Transverse colon (tissue), 4 donors: ENCODE data around the gene MEGF8. TPM values are rescaled to one million over a fixed set of nuclear protein-coding genes. Genes with fewer than 3 reads are reported as not detected.
A peak's percentile ranks its signal among the peaks of the same experiment; 100 is the strongest.

ENCODE experiments used
- DNase-seq: peaks from one replicate; pipeline ENCODE4 v3.0.0-alpha.2; 2019
- H3K27ac ChIP-seq, 4 donors: fragments of 200-600 bp; sonication (generic); 2 replicates each; pipeline ENCODE4 v1.5.1; 2016 to 2018; ENCODE audit warnings: inconsistent platforms in 4 of 4
- H3K27me3 ChIP-seq: fragments of 200-600 bp; sonication (generic); 2 replicates; pipeline ENCODE4 v1.5.1; 2017; ENCODE audit warnings: inconsistent platforms
- H3K36me3 ChIP-seq, 4 donors: fragments of 200-600 bp; sonication (generic); 2 replicates each; pipeline ENCODE4 v1.5.1; 2017 to 2019; ENCODE audit warnings: inconsistent platforms in 4 of 4
- H3K4me1 ChIP-seq, 4 donors: fragments of 200-600 bp; sonication (generic); 2 replicates each; pipeline ENCODE4 v1.5.1; 2017 to 2020; ENCODE audit warnings: inconsistent platforms in 4 of 4
- H3K4me3 ChIP-seq, 4 donors: fragments of 200-600 bp; sonication (generic); 1 replicate in 1 of 4; 2 replicates in 3 of 4; pipeline versions ENCODE4 v1.5.1 to v1.6.1; 2017 to 2019; ENCODE audit warnings: inconsistent platforms in 4 of 4
- H3K9me3 ChIP-seq, 2 donors: fragments of 200-600 bp; sonication (generic); 2 replicates each; pipeline ENCODE4 v1.5.1; 2017 to 2019; ENCODE audit warnings: inconsistent platforms in 2 of 2
- EP300 ChIP-seq: sonication (generic); formaldehyde crosslinking; IDR thresholded peaks from one replicate; pipeline ENCODE4 v1.6.1; 2017; ENCODE audit warnings: antibody characterized with exemption, low read depth
- POLR2A ChIP-seq: fragments of 450-650 bp; IDR thresholded peaks from one replicate; pipeline ENCODE4 v1.6.1; 2016; ENCODE audit warnings: antibody characterized with exemption, mild to moderate bottlenecking, moderate library complexity
- POLR2AphosphoS5 ChIP-seq, 3 donors: sonication (generic); formaldehyde crosslinking; IDR thresholded peaks; one replicate each; pipeline ENCODE4 v1.6.1; 2016; ENCODE audit warnings: antibody characterized with exemption in 3 of 3
- WGBS, 2 donors: methylation state at CpG; one replicate each; pipeline ENCODE4 v1.1.5; 2018; ENCODE audit warnings: low coverage in 1 of 2; 5-methylcytosine and 5-hydroxymethylcytosine counted together
- in situ Hi-C, 4 donors: fragments of 200-750 bp; cut with MboI; loops; one replicate each; pipeline versions ENCODE4 v1.15.0 to v1.15.1; 2017; ENCODE audit warnings: low sequenced_read_pairs in 3 of 4, low pct_ligation_motif_present in 1 of 4, low pct_unique_long_range_greater_than_20kb in 1 of 4
- intact Hi-C: fragments of 100-400 bp; cut with DNase I; formaldehyde crosslinking; loops from one replicate; pipeline ENCODE4 v1.15.1; 2023; ENCODE audit warnings: low total_unique reads
- total RNA-seq, 4 donors: library from RNA; depleted of rRNA; stranded (reverse); fragments of >200 nt; gene quantifications; one replicate each; pipeline ENCODE4 v1.1.0, GENCODE V29; 2016
- TF ChIP-seq, protein P1 (sequence below), 5 experiments: fragments of 200-600 bp in 3 of 5; fragments of 450-650 bp in 2 of 5; sonication (generic) in 3 of 5; IDR thresholded peaks; 1 replicate in 2 of 5; 2 replicates in 3 of 5; pipeline ENCODE4 v1.5.1; 2016 to 2017; ENCODE audit warnings: antibody characterized with exemption in 5 of 5, inconsistent platforms in 3 of 5, mild to moderate bottlenecking in 2 of 5, moderate library complexity in 1 of 5

MEGF8 gene
- total RNA-seq, 4 donors from 2014 or later, result 15.3 to 40.4 (median 22.8) TPM

DNA sequence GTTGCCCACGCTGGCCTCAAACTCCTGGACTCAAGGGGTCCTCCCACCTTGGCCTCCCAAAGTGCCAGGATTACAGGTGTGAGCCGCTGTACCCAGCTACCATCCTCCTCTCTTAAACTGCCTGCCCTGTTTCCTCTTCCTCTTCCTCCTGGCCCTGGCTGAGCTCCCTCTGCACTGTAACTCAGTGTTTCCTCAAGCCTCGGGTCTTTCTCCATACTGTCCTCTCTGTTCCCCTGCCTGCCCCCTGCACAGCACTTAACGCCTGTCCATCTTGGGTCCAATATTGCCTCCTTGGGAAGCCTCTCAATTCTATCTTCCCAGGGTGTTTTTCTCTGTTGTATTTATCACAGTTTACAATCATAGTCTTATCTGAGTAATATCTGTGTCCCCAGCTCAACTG lies 95.7 kb downstream of the MEGF8 start:
- no peaks in the 10 kb centered on the region for H3K36me3 ChIP-seq
- H3K9me3 ChIP-seq, result no peaks in the 10 kb centered on the region
- 79 to 80% methylated on average over 2 to 4 of the region's 4 CpGs for WGBS, 2 donors
- no peak overlapping the region for H3K27ac ChIP-seq
- intact Hi-C loops (no loop called here), in situ Hi-C loops (no loop called here)
- no peak for DNase-seq
- no peaks in the 10 kb centered on the region for H3K27me3 ChIP-seq
- H3K4me1 ChIP-seq, result peaks cover 5 to 24% (median 18%) of the 10 kb centered on the region in 4 donors
- TF ChIP-seq POLR2A (no peak), EP300 (no peak), POLR2AphosphoS5 (IDR thresholded peaks at IDR 0.05) (no peak)
- TF ChIP-seq, protein P1, sequence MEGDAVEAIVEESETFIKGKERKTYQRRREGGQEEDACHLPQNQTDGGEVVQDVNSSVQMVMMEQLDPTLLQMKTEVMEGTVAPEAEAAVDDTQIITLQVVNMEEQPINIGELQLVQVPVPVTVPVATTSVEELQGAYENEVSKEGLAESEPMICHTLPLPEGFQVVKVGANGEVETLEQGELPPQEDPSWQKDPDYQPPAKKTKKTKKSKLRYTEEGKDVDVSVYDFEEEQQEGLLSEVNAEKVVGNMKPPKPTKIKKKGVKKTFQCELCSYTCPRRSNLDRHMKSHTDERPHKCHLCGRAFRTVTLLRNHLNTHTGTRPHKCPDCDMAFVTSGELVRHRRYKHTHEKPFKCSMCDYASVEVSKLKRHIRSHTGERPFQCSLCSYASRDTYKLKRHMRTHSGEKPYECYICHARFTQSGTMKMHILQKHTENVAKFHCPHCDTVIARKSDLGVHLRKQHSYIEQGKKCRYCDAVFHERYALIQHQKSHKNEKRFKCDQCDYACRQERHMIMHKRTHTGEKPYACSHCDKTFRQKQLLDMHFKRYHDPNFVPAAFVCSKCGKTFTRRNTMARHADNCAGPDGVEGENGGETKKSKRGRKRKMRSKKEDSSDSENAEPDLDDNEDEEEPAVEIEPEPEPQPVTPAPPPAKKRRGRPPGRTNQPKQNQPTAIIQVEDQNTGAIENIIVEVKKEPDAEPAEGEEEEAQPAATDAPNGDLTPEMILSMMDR (IDR thresholded peaks at IDR 0.05), result no peak
- no peak overlapping the region for H3K4me3 ChIP-seq

DNA sequence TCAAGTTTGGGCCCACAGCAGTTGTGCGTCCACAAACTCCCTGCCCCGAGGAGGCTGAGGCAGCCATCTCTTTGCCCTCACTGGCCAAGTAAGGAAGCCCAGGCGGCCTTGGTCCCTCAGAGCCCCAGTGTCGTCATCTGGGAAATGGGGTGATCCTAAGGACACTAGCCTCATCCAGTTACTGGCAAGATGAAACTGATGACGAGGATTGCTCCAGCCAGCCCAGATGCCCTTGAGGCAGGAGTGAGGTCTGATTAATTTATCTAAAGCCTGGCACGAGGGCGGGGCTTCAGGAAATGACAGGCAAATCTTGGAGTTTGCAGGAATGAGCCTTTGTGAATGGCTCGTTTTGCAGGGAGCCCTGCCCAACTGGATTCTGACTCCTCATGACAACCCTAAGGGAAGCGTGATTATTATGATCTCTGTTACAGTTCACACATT lies 96.2 kb downstream of the MEGF8 start:
- intact Hi-C loops (no loop called here), in situ Hi-C loops (no loop called here)
- H3K36me3 ChIP-seq, result no peaks in the 10 kb centered on the region
- TF ChIP-seq POLR2A, result no peak
- TF ChIP-seq, protein P1 (IDR thresholded peaks at IDR 0.05), result no peak
- no peak for TF ChIP-seq EP300
- no peak for TF ChIP-seq POLR2AphosphoS5 (IDR thresholded peaks at IDR 0.05)
- H3K27me3 ChIP-seq, result no peaks in the 10 kb centered on the region
- H3K4me1 ChIP-seq, result peaks cover 5 to 24% (median 18%) of the 10 kb centered on the region in 4 donors
- 80% methylated on average over 1 to 9 of the region's 9 CpGs for WGBS, 2 donors
- H3K9me3 ChIP-seq, result no peaks in the 10 kb centered on the region
- H3K4me3 ChIP-seq, result no peak overlapping the region
- H3K27ac ChIP-seq, result no peak overlapping the region
- no peak for DNase-seq

DNA sequence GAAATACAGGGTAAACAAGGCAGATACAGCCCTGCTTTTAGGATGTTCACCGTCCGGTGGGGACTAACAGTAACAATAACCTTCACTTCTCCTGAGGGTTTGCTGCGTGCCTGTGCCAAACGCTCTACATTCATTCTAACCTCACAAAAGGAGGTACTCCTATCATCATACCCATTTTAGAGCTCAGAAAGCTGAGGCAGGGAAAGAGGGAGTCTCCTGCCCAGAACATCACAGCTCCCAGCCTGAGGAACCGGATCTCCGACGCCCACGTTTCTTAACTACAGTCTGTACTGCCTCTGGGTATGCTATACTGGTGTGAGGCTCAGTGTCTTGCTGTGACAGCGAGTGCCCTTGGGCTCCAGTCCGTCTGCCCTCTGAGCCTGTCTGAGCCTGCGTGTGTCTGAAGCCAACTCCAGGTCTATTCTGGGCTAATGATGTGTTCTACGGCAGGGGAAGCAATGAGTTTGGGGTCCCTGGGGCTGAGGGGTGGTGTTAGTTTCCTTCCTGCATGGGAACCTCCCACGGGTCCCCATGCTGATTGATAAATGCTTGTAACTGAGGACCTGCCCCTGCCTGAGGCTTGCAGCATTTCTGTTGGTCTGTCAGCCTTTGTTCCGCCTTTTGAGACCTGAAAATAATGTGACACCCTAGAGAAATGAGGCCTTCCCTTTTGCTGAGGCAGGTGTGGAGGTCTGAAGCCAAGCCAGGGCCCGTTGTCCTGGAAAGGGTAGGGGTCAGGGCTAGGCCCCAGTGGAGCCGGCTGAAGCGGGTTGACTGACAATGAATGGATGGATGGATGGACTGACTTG lies 96.9 kb downstream of the MEGF8 start:
- in situ Hi-C loops, result no loop called here
- H3K27me3 ChIP-seq, result no peaks in the 10 kb centered on the region
- H3K27ac ChIP-seq, result peak overlapping the region; percentile 48 to 75 (median 72)
- peak overlapping the region in 3 of 4 donors; percentile 46 to 75 (median 60) for H3K4me3 ChIP-seq
- peaks cover 5 to 24% (median 18%) of the 10 kb centered on the region in 4 donors for H3K4me1 ChIP-seq
- WGBS, 2 donors, result 63 to 100% methylated on average over 4 to 17 of the region's 17 CpGs
- intact Hi-C loops, result no loop called here
- no peaks in the 10 kb centered on the region for H3K9me3 ChIP-seq
- DNase-seq, result no peak
- TF ChIP-seq POLR2A, result no peak
- TF ChIP-seq EP300, result no peak
- no peaks in the 10 kb centered on the region for H3K36me3 ChIP-seq

DNA sequence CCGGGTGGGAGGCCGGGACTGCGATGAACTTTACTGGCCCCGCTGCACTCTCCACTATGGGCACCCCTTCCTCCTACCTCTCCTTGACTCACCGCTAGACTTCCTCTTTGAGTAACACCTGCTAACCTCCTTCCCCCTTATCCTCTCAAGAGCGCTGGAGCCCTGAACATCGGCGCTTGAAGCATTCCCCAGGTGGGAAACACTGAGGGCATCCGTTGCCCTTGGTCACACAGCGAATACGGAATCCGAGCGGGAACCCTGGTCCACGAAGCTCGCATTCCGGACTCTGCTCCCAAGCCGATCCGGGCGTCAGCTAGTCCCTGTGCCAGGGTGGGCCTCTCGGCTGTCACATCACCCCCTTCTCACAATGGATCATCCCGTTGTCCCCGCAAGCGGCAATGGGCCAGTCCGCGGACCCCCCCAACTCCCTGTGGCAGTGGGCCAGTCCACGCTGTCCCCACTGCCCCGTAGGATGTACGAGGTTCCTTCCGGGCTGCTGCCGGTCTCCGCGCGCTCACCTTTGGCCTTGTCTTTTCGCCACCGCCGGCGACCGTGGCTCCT lies 97.5 kb downstream of the MEGF8 start:
- TF ChIP-seq EP300, result no peak
- TF ChIP-seq POLR2A, result no peak
- peak in 1 of 3 donors; percentile 6 for TF ChIP-seq POLR2AphosphoS5 (IDR thresholded peaks at IDR 0.05)
- in situ Hi-C loops, result no loop called here
- Histone ChIP-seq H3K4me3 (peak overlapping the region; percentile 46 to 75 (median 60)), H3K4me1 (peaks cover 5 to 28% (median 21%) of the 10 kb centered on the region in 4 donors), H3K27ac (peak overlapping the region; percentile 48 to 75 (median 72)), H3K9me3 (no peaks in the 10 kb centered on the region), H3K27me3 (no peaks in the 10 kb centered on the region), H3K36me3 (no peaks in the 10 kb centered on the region)
- DNase-seq, result peak; percentile 47
- 0 to 2% methylated on average over 1 to 38 of the region's 38 CpGs for WGBS, 2 donors
- intact Hi-C loops, result no loop called here
